Vagina (tissue), 2 donors: ENCODE measurements around the gene RAPGEF4.

Experiments
- POLR2AphosphoS5 ChIP-seq, 2 donors: sonication (generic); formaldehyde crosslinking; IDR thresholded peaks; one replicate each; pipeline ENCODE4 v1.9.0; 2017; ENCODE audit warnings: antibody characterized with exemption in 2 of 2, mild to moderate bottlenecking in 2 of 2, low read depth in 1 of 2; ENCODE audit not compliant: insufficient read depth in 1 of 2
- TF ChIP-seq, protein P1 (sequence below), 3 experiments: fragments of 450-650 bp in 2 of 3; fragments of 200-600 bp in 1 of 3; sonication (generic) in 1 of 3; IDR thresholded peaks; one replicate each; pipeline ENCODE4 v1.5.1; 2017 to 2019; ENCODE audit warnings: antibody characterized with exemption in 3 of 3, mild to moderate bottlenecking in 2 of 3, moderate library complexity in 2 of 3

GRCh38 chr2:172863341-172863740 lies 127.7 kb downstream of the RAPGEF4 start:
- TF ChIP-seq, protein P1, sequence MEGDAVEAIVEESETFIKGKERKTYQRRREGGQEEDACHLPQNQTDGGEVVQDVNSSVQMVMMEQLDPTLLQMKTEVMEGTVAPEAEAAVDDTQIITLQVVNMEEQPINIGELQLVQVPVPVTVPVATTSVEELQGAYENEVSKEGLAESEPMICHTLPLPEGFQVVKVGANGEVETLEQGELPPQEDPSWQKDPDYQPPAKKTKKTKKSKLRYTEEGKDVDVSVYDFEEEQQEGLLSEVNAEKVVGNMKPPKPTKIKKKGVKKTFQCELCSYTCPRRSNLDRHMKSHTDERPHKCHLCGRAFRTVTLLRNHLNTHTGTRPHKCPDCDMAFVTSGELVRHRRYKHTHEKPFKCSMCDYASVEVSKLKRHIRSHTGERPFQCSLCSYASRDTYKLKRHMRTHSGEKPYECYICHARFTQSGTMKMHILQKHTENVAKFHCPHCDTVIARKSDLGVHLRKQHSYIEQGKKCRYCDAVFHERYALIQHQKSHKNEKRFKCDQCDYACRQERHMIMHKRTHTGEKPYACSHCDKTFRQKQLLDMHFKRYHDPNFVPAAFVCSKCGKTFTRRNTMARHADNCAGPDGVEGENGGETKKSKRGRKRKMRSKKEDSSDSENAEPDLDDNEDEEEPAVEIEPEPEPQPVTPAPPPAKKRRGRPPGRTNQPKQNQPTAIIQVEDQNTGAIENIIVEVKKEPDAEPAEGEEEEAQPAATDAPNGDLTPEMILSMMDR (IDR thresholded peaks at IDR 0.05) = no peak
- TF ChIP-seq POLR2AphosphoS5 (IDR thresholded peaks at IDR 0.05; ENCODE audit: insufficient read depth in 1 of 2, low read depth in 1 of 2) = no peak
